H1 (cell line): ENCODE data around the gene NBPF4. TPM values are rescaled to one million over a fixed set of nuclear protein-coding genes. Genes with fewer than 3 reads are reported as not detected.
"Not testable (repeated sequence)": the region's sequence is repeated elsewhere in the genome, so short reads cannot be mapped to it uniquely, and the experiment has no call there.

ENCODE experiments used
- CTCF ChIA-PET: fragments of 300-600 bp; sonication (Branson Sonifier 250); formaldehyde crosslinking; loops from one replicate; lab custom pipeline; 2021; ENCODE audit not compliant: partially characterized antibody; lab: Charles Lee
- POLR2A ChIA-PET: fragments of 300-600 bp; sonication (Branson Sonifier 250); formaldehyde crosslinking; loops from one replicate; lab custom pipeline; 2021; ENCODE audit warnings: inconsistent platforms; ENCODE audit not compliant: partially characterized antibody; lab: Charles Lee
- DNase-seq, 2 experiments: peaks; one replicate each; pipeline versions ENCODE4 v3.0.0 to v3.0.0-alpha.2; 2010 to 2022; ENCODE audit warnings: low spot score in 2 of 2, low read depth in 1 of 2, mixed read lengths in 1 of 2
- FAIRE-seq: peaks from 2 replicates; lab custom pipeline; 2011; peaks lifted over from hg19 to GRCh38; lab: Jason Lieb, UNC
- H2AFZ ChIP-seq: 2 replicates; pipeline ENCODE4 v1.8.1; 2012; ENCODE audit warnings: low read length, inconsistent platforms
- H2AK5ac ChIP-seq: 2 replicates; pipeline ENCODE4 v1.6.1; 2013; ENCODE audit warnings: low read depth, low read length
- H2BK120ac ChIP-seq: replicated peaks from 2 replicates; pipeline ENCODE3; 2013; ENCODE audit warnings: low read depth, low read length, inconsistent platforms
- H2BK12ac ChIP-seq: 2 replicates; pipeline ENCODE4 v1.6.1; 2013; ENCODE audit warnings: low read depth, low read length
- H2BK15ac ChIP-seq: 2 replicates; pipeline ENCODE4 v1.6.1; 2013; ENCODE audit warnings: low read length
- H2BK20ac ChIP-seq: 2 replicates; pipeline ENCODE4 v1.6.1; 2013; ENCODE audit warnings: low read length
- H2BK5ac ChIP-seq: 2 replicates; pipeline ENCODE4 v1.6.1; 2013; ENCODE audit warnings: low read depth, low read length
- H3K14ac ChIP-seq: 2 replicates; pipeline ENCODE4 v1.6.1; 2013; ENCODE audit warnings: inconsistent platforms; ENCODE audit not compliant: insufficient read length
- H3K18ac ChIP-seq: 2 replicates; pipeline ENCODE4 v1.6.1; 2013; ENCODE audit warnings: low read length; ENCODE audit errors: extremely low read depth
- H3K23ac ChIP-seq: 2 replicates; pipeline ENCODE4 v1.6.1; 2013; ENCODE audit warnings: inconsistent platforms; ENCODE audit not compliant: insufficient read length
- H3K23me2 ChIP-seq: 2 replicates; pipeline ENCODE4 v1.6.1; 2013; ENCODE audit warnings: low read depth, low read length
- H3K27ac ChIP-seq: 2 replicates; pipeline ENCODE4 v1.6.1; 2011; ENCODE audit warnings: low read depth, low read length, inconsistent platforms
- H3K27me3 ChIP-seq, 4 experiments: replicated peaks in 1 of 4; 1 replicate in 1 of 4; 2 replicates in 3 of 4; pipeline versions ENCODE4 v1.6.1 to v1.8.1; 2011 to 2013; ENCODE audit warnings: low read length in 3 of 4, mild to moderate bottlenecking in 3 of 4, inconsistent platforms in 2 of 4, mixed read lengths in 2 of 4, moderate library complexity in 1 of 4; ENCODE audit not compliant: control insufficient read depth in 3 of 4, insufficient read depth in 3 of 4; ENCODE audit errors: extremely low read depth in 1 of 4
- H3K36me3 ChIP-seq, 4 experiments: 2 replicates each; pipeline versions ENCODE4 v1.6.1 to v1.8.1; 2011 to 2013; ENCODE audit warnings: mild to moderate bottlenecking in 4 of 4, low read length in 3 of 4, moderate library complexity in 2 of 4, control low read depth in 1 of 4, inconsistent platforms in 1 of 4; ENCODE audit not compliant: insufficient read depth in 4 of 4, control insufficient read depth in 2 of 4
- H3K4ac ChIP-seq: replicated peaks from 2 replicates; pipeline ENCODE3; 2013; ENCODE audit warnings: low read length, low read depth, mixed read lengths, inconsistent platforms; ENCODE audit not compliant: insufficient read length
- H3K4me1 ChIP-seq, 4 experiments: replicated peaks in 1 of 4; 1 replicate in 1 of 4; 2 replicates in 3 of 4; pipeline versions ENCODE4 v1.6.1 to v1.8.1; 2011 to 2013; ENCODE audit warnings: low read length in 3 of 4, inconsistent platforms in 2 of 4, mixed read lengths in 1 of 4; ENCODE audit not compliant: insufficient read depth in 4 of 4, control insufficient read depth in 3 of 4
- H3K4me2 ChIP-seq, 2 experiments: 2 replicates each; pipeline versions ENCODE4 v1.6.1 to v1.8.1; 2011 to 2013; ENCODE audit warnings: low read depth in 2 of 2, low read length in 2 of 2, control low read depth in 1 of 2, inconsistent platforms in 1 of 2, mild to moderate bottlenecking in 1 of 2; ENCODE audit not compliant: insufficient read depth in 1 of 2
- H3K4me3 ChIP-seq, 4 experiments: fragments of 200-600, 300-600 bp in 1 of 4; sonication (generic), shearing (Covaris generic), sonication (Bioruptor Twin) in 1 of 4; 2 replicates each; pipeline versions ENCODE4 v1.5.1 to v1.8.1; 2011 to 2016; ENCODE audit warnings: low read length in 4 of 4, low read depth in 3 of 4, control low read depth in 2 of 4, inconsistent platforms in 2 of 4, mild to moderate bottlenecking in 2 of 4, mixed read lengths in 1 of 4, moderate library complexity in 1 of 4; ENCODE audit not compliant: insufficient read depth in 2 of 4; ENCODE audit errors: extremely low read depth in 1 of 4
- H3K56ac ChIP-seq: replicated peaks from 2 replicates; pipeline ENCODE3; 2013; ENCODE audit warnings: low read depth, mild to moderate bottlenecking, mixed read lengths, low read length, inconsistent platforms; ENCODE audit not compliant: insufficient read length
- H3K79me1 ChIP-seq: 2 replicates; pipeline ENCODE4 v1.6.1; 2013; ENCODE audit warnings: low read depth, low read length, control low read depth
- H3K79me2 ChIP-seq, 2 experiments: 2 replicates each; pipeline versions ENCODE4 v1.6.1 to v1.8.1; 2012 to 2013; ENCODE audit warnings: low read length in 2 of 2, mild to moderate bottlenecking in 2 of 2, inconsistent platforms in 1 of 2; ENCODE audit not compliant: insufficient read depth in 2 of 2, control insufficient read depth in 1 of 2
- H3K9ac ChIP-seq, 4 experiments: replicated peaks in 1 of 4; 1 replicate in 1 of 4; 2 replicates in 3 of 4; pipeline versions ENCODE4 v1.6.1 to v1.8.1; 2011 to 2013; ENCODE audit warnings: low read depth in 3 of 4, low read length in 3 of 4, control low read depth in 2 of 4, mild to moderate bottlenecking in 2 of 4, moderate library complexity in 2 of 4, inconsistent platforms in 1 of 4; ENCODE audit errors: extremely low read depth in 1 of 4
- H3K9me3 ChIP-seq, 2 experiments: 2 replicates each; pipeline versions ENCODE4 v1.6.1 to v1.8.1; 2012 to 2013; ENCODE audit warnings: mild to moderate bottlenecking in 2 of 2, moderate library complexity in 2 of 2, control low read depth in 1 of 2, inconsistent platforms in 1 of 2, low read depth in 1 of 2, low read length in 1 of 2, mixed read lengths in 1 of 2; ENCODE audit not compliant: insufficient read depth in 2 of 2
- H4K20me1 ChIP-seq, 2 experiments: replicated peaks in 1 of 2; 2 replicates each; pipeline versions ENCODE3 to v1.8.1; 2011 to 2013; ENCODE audit warnings: inconsistent platforms in 2 of 2, low read length in 2 of 2, mild to moderate bottlenecking in 1 of 2; ENCODE audit not compliant: insufficient read depth in 2 of 2, control insufficient read depth in 1 of 2
- H4K5ac ChIP-seq: 2 replicates; pipeline ENCODE4 v1.6.1; 2013; ENCODE audit warnings: low read length, low read depth, mixed read lengths, inconsistent platforms; ENCODE audit not compliant: insufficient read length
- H4K8ac ChIP-seq: 2 replicates; pipeline ENCODE4 v1.8.0; 2013; ENCODE audit warnings: mild to moderate bottlenecking, moderate library complexity, low read length, inconsistent platforms; ENCODE audit not compliant: insufficient read depth; ENCODE audit errors: extremely low read depth
- H4K91ac ChIP-seq: replicated peaks from 2 replicates; pipeline ENCODE3; 2013; ENCODE audit warnings: low read length, mixed read lengths, inconsistent platforms; ENCODE audit not compliant: insufficient read length
- WGBS, 2 experiments: shearing (Covaris generic) in 1 of 2; methylation state at CpG; one replicate each; pipeline versions ENCODE4 v1.1.6 to v1.1.7; 2013 to 2015; ENCODE audit warnings: low lambda C conversion rate in 2 of 2, mixed read lengths in 2 of 2, inconsistent platforms in 1 of 2, low coverage in 1 of 2, missing lambda C conversion rate in 1 of 2; ENCODE audit not compliant: insufficient replicate concordance in 2 of 2, insufficient coverage in 1 of 2, insufficient read length in 1 of 2; ENCODE audit errors: extremely low coverage in 1 of 2, missing lambda C conversion rate in 1 of 2; 5-methylcytosine and 5-hydroxymethylcytosine counted together
- polyA plus RNA-seq, 7 experiments: library from polyadenylated mRNA; depleted of rRNA in 3 of 7; stranded (reverse) in 5 of 7; unstranded in 2 of 7; fragments of >200 nt in 5 of 7; fragments of 200-250 nt in 2 of 7; gene quantifications; 1 replicate in 5 of 7; 2 replicates in 1 of 7; 4 replicates in 1 of 7; pipeline versions ENCODE4 v1.2.1 to v1.2.3, GENCODE V29; 2011 to 2013; ENCODE audit warnings: missing spikeins in 2 of 7, mixed read lengths in 2 of 7
- total RNA-seq: library from RNA; stranded (reverse); fragmentation: NEBNext Ultra II Directional; extraction: Animal tissue kit (Norgen Biotek cat#: 25700); gene quantifications from 2 replicates; pipeline ENCODE4 v1.2.1, GENCODE V29; 2021

The NBPF4 gene
- total and polyA plus RNA-seq, 2 of the 8 experiments (the other 6 are each of a cell fraction or from before 2014, with no cell fraction given): not detected

- H3K14ac ChIP-seq, H2BK120ac ChIP-seq, H3K4me3 ChIP-seq, H3K18ac ChIP-seq, DNase-seq, H3K56ac ChIP-seq, H3K4ac ChIP-seq, H3K4me1 ChIP-seq, H2AFZ ChIP-seq, H3K23me2 ChIP-seq, H2BK20ac ChIP-seq, CTCF ChIA-PET, H3K9ac ChIP-seq, H2BK5ac ChIP-seq, H4K20me1 ChIP-seq, H2AK5ac ChIP-seq, H3K27me3 ChIP-seq, H3K9me3 ChIP-seq, H3K79me2 ChIP-seq, H3K23ac ChIP-seq, POLR2A ChIA-PET, FAIRE-seq, H3K4me2 ChIP-seq, H3K36me3 ChIP-seq, H4K91ac ChIP-seq, H4K5ac ChIP-seq, H2BK15ac ChIP-seq, H3K79me1 ChIP-seq, H3K27ac ChIP-seq, H4K8ac ChIP-seq, H2BK12ac ChIP-seq: not testable (repeated sequence)
- WGBS, 2 experiments: no CpG with 5 or more reads among the region's 11 CpGs
These were observed 18.1 kb upstream of the NBPF4 start for GRCh38 chr1:108261967-108262366.

DNA sequence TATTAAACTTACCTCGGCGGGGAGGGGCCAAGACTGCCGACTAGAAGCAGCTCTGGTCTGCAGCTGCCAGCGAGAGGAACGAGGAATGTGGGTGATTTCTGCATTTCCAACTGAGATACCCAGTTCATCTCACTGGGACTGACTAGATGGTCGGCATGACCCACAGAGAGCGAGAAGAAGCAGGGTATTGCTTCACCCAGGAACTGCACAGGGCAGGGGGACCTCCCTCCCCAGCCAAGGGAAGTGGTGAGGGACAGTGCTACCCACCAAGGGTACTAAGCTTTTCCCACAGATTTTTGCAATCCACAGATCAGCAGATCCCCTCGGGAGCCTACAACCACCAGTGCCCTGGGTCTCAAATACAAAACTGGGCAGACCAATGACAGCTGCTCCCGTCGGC is 17.6 kb upstream of the NBPF4 start:
- H2BK5ac ChIP-seq, H3K79me2 ChIP-seq, H3K56ac ChIP-seq, H3K27ac ChIP-seq, H3K36me3 ChIP-seq, H3K79me1 ChIP-seq, H2AK5ac ChIP-seq, H3K23ac ChIP-seq, DNase-seq, H3K4me2 ChIP-seq, POLR2A ChIA-PET, FAIRE-seq, H2BK15ac ChIP-seq, H2AFZ ChIP-seq, H3K4ac ChIP-seq, H3K4me1 ChIP-seq, H3K9me3 ChIP-seq, H3K18ac ChIP-seq, H4K20me1 ChIP-seq, H4K5ac ChIP-seq, H3K4me3 ChIP-seq, H4K91ac ChIP-seq, H2BK120ac ChIP-seq, H3K9ac ChIP-seq, H2BK12ac ChIP-seq, H3K23me2 ChIP-seq, H3K27me3 ChIP-seq, H2BK20ac ChIP-seq, CTCF ChIA-PET, H3K14ac ChIP-seq, H4K8ac ChIP-seq: not testable (repeated sequence)
- no CpG with 5 or more reads among the region's 10 CpGs for WGBS, 2 experiments
